K562 (cell line): ENCODE results near the gene EGFL7. TPM values are rescaled to one million over a fixed set of nuclear protein-coding genes. Genes with fewer than 3 reads are reported as not detected.
A peak's percentile ranks its signal among the peaks of the same experiment; 100 is the strongest.

Experiments
- ATAC-seq: fragments of 200-7000 bp; cut with Tn5 transposase; 3 replicates; pipeline ENCODE4 v1.9.1; 2020; ENCODE audit warnings: moderate library complexity
- BruUV-seq: library from RNA; stranded (reverse); fragments of 400-500 nt; replicated peaks from 2 replicates; lab custom pipeline; 2021; lab: Mats Ljungman, UMichigan
- CTCF ChIA-PET: fragments of 300-600 bp; formaldehyde crosslinking; extraction: SDS; loops from one replicate; lab custom pipeline; 2021; ENCODE audit warnings: low intra/inter-chr PET ratio; lab: Yijun Ruan, JAX
- POLR2A ChIA-PET: fragments of 300-600, 350-650 bp; sonication (Branson Sonifier 250); formaldehyde crosslinking; extraction: SDS; loops from one replicate; lab custom pipeline; 2021; ENCODE audit warnings: antibody characterized with exemption, inconsistent platforms; lab: Yijun Ruan, JAX
- DNase-seq, 4 experiments: peaks; one replicate each; pipeline versions ENCODE4 v3.0.0 to v3.0.0-alpha.2; 2011 to 2018; ENCODE audit warnings: low spot score in 3 of 4, mixed read lengths in 3 of 4; ENCODE audit errors: extremely low read depth in 1 of 4
- FAIRE-seq: peaks from 2 replicates; lab custom pipeline; 2011; peaks lifted over from hg19 to GRCh38; lab: Jason Lieb, UNC
- H2AFZ ChIP-seq: 2 replicates; pipeline ENCODE4 v1.6.0; 2011; ENCODE audit warnings: low read depth, low read length, control low read depth, inconsistent platforms
- H3K27ac ChIP-seq: fragments of 200-600 bp; 3 replicates; pipeline ENCODE4 v1.8.0; 2011; ENCODE audit warnings: low read depth, mild to moderate bottlenecking, control low read depth, inconsistent platforms, low read length, moderate library complexity, mixed read lengths; ENCODE audit errors: extremely low read depth
- H3K27me3 ChIP-seq, 2 experiments: fragments of 300-600 bp in 1 of 2; 2 replicates in 1 of 2; 3 replicates in 1 of 2; pipeline versions ENCODE4 v1.6.0 to v1.8.0; 2011; ENCODE audit warnings: inconsistent platforms in 2 of 2, low read length in 2 of 2, mild to moderate bottlenecking in 1 of 2, mixed read lengths in 1 of 2, moderate library complexity in 1 of 2; ENCODE audit not compliant: control insufficient read depth in 2 of 2, insufficient read depth in 2 of 2
- H3K36me3 ChIP-seq: fragments of 300-600 bp; 3 replicates; pipeline ENCODE4 v1.8.0; 2011; ENCODE audit warnings: mild to moderate bottlenecking, low read length, inconsistent platforms; ENCODE audit not compliant: control insufficient read depth, insufficient read depth
- H3K4me1 ChIP-seq, 2 experiments: fragments of 200-600 bp in 1 of 2; replicated peaks in 1 of 2; 2 replicates in 1 of 2; 3 replicates in 1 of 2; pipeline versions ENCODE4 v1.5.1 to v1.8.0; 2011; ENCODE audit warnings: inconsistent platforms in 2 of 2, low read length in 2 of 2, mild to moderate bottlenecking in 1 of 2, mixed read lengths in 1 of 2, moderate library complexity in 1 of 2; ENCODE audit not compliant: control insufficient read depth in 2 of 2, insufficient read depth in 2 of 2
- H3K4me2 ChIP-seq: 2 replicates; pipeline ENCODE4 v1.6.1; 2011; ENCODE audit warnings: low read length, control low read depth, inconsistent platforms, mixed read lengths; ENCODE audit not compliant: insufficient read depth
- H3K4me3 ChIP-seq: fragments of 200-600 bp; sonication (generic), shearing (Covaris generic); 2 replicates; pipeline ENCODE4 v1.5.1; 2016; ENCODE audit warnings: control low read depth, inconsistent platforms
- H3K79me2 ChIP-seq: fragments of 200-600 bp; 3 replicates; pipeline ENCODE4 v1.8.0; 2011; ENCODE audit warnings: low read length, inconsistent platforms; ENCODE audit not compliant: control insufficient read depth, insufficient read depth
- H3K9ac ChIP-seq, 2 experiments: 2 replicates each; pipeline versions ENCODE4 v1.6.0 to v1.6.1; 2011; ENCODE audit warnings: low read depth in 2 of 2, low read length in 2 of 2, control low read depth in 1 of 2, inconsistent platforms in 1 of 2, mild to moderate bottlenecking in 1 of 2, mixed read lengths in 1 of 2; ENCODE audit not compliant: insufficient read depth in 1 of 2
- H3K9me1 ChIP-seq: one replicate; pipeline ENCODE4 v1.6.0; 2011; ENCODE audit warnings: inconsistent platforms, mild to moderate bottlenecking, low read length, moderate library complexity; ENCODE audit not compliant: control insufficient read depth, insufficient read depth
- H3K9me3 ChIP-seq: replicated peaks from 2 replicates; pipeline ENCODE4 v1.5.1; 2011; ENCODE audit warnings: low read depth, low read length, inconsistent platforms; ENCODE audit not compliant: control insufficient read depth, insufficient read depth
- H4K20me1 ChIP-seq: replicated peaks from 2 replicates; pipeline ENCODE4 v1.6.1; 2011; ENCODE audit warnings: low read length, inconsistent platforms, mixed read lengths; ENCODE audit not compliant: control insufficient read depth, insufficient read depth
- EGR1 ChIP-seq: fragments of 450-650 bp; conservative IDR thresholded peaks from 2 replicates; pipeline ENCODE4 v1.6.1; 2017; ENCODE audit warnings: mild to moderate bottlenecking
- KDM5B ChIP-seq: fragments of 200-600 bp; sonication (generic); IDR thresholded peaks from 2 replicates; pipeline ENCODE4 v1.6.1; 2012; ENCODE audit warnings: low read depth, mild to moderate bottlenecking, moderate library complexity, low read length, control low read depth, inconsistent platforms; ENCODE audit not compliant: insufficient replicate concordance
- POU5F1 ChIP-seq: fragments of 150-350 bp; IDR thresholded peaks from 2 replicates; pipeline ENCODE4 v1.6.1; 2014; ENCODE audit warnings: borderline replicate concordance, low read length, low read depth, mild to moderate bottlenecking; ENCODE audit not compliant: partially characterized antibody
- RBFOX2 ChIP-seq: fragments of 200-400 bp; formaldehyde crosslinking; IDR thresholded peaks from 2 replicates; pipeline ENCODE4 v1.6.1; 2017; ENCODE audit warnings: low read depth, mild to moderate bottlenecking, low read length, moderate library complexity
- TFE3 ChIP-seq: fragments of 450-650 bp; formaldehyde crosslinking; IDR thresholded peaks from 2 replicates; pipeline ENCODE4 v1.4.0; 2020; ENCODE audit warnings: mild to moderate bottlenecking, mixed read lengths
- VEZF1 ChIP-seq: fragments of 200-800 bp; sonication (Bioruptor generic); IDR thresholded peaks from 2 replicates; pipeline ENCODE4 v1.6.1; 2017; ENCODE audit warnings: missing genetic modification characterization, missing compliant biosample characterization
- ZBTB33 ChIP-seq: sonication (generic); formaldehyde crosslinking; IDR thresholded peaks from 2 replicates; pipeline ENCODE4 v1.8.1; 2023; ENCODE audit warnings: mild to moderate bottlenecking, missing genetic modification reagents
- WGBS: fragments of 100-300 bp; shearing (Covaris generic); methylation state at CpG from one replicate; pipeline ENCODE4 v1.1.6; 2016; ENCODE audit warnings: low coverage, mixed read lengths; ENCODE audit not compliant: insufficient coverage; ENCODE audit errors: missing lambda C conversion rate; 5-methylcytosine and 5-hydroxymethylcytosine counted together
- in situ Hi-C: fragments of 300-500 bp; cut with MboI; formaldehyde crosslinking; loops from 4 replicates; pipeline ENCODE4 v1.15.0; 2018; ENCODE audit warnings: inconsistent platforms, mixed read lengths
- intact Hi-C: fragments of 100-400 bp; cut with micrococcal nuclease; formaldehyde crosslinking; loops from 2 replicates; pipeline ENCODE4 v1.14.2; 2022
- polyA plus RNA-seq, 8 experiments: library from polyadenylated mRNA; depleted of rRNA in 4 of 8; stranded (reverse) in 5 of 8; unstranded in 3 of 8; fragments of >200 nt; fragmentation: Nextera tagmentation in 2 of 8; fragmentation: Illumina TruSeq in 1 of 8; extraction: Ambion mirVana in 2 of 8; extraction: Trizol in 1 of 8; gene quantifications; 2 replicates each; pipeline versions ENCODE4 v1.2.1 to v1.2.3, GENCODE V29; 2011 to 2014; ENCODE audit warnings: inconsistent platforms in 1 of 8, missing spikeins in 1 of 8
- total RNA-seq, 7 experiments: library from RNA; depleted of rRNA in 6 of 7; stranded (reverse); fragments of >200 nt in 6 of 7; fragmentation: Illumina TruSeq in 2 of 7; extraction: Trizol in 2 of 7; gene quantifications; 2 replicates each; pipeline versions ENCODE4 v1.2.1 to v1.2.3, GENCODE V29; 2011 to 2021; ENCODE audit warnings: low replicate concordance in 1 of 7

The EGFL7 gene
- total and polyA plus RNA-seq, 9 of the 15 experiments (the other 6 are each of a cell fraction or from before 2014, with no cell fraction given), result 1.5 to 286 (median 55.5) TPM

DNA sequence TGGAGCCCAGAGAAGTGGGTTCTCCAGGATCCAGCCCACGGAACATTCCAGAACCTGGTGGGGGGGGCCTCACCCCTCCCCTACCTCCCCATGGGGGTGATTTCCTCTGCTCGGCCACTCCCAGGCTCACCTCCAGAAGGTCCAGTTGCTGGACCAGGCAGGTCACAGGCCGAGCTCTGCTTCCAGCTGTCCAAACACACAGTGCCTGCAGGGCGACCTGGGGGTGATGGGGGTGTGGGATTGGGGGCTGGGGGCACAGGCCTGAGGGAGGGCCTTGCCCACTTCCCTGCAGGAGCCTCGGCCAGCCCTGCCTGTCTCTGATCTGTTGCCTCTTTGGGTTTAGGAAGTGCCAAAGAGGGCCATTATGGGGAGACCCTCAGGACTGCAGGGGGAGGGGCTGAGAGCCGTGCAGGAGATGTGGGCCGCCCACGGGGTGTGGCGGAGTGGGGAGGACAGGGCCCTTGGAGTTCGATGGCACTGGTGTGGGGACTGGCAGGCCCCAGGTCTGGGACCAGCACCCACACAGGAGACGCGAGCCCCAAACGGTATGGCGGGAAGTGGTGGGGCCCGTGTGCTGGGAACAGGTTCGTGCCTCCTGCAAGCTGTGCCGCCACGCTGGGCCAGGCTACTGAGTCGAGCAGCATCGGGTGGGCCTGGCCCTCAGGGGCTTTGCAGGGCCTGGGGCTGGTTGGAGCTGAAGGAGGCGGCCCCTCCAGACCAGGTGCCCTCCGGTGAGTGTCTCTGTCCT is 45.6 kb upstream of the EGFL7 start:
- WGBS, result 52% methylated on average over 20 of the region's 22 CpGs
- peak in 1 of 4 experiments; percentile 16 for DNase-seq
- Histone ChIP-seq H3K27me3 (no peaks in the 10 kb centered on the region), H3K4me2 (no peak overlapping the region), H3K4me3 (no peak overlapping the region), H3K27ac (no peak overlapping the region), H3K36me3 (no peaks in the 10 kb centered on the region), H3K9ac (peak overlapping the region in 1 of 2 experiments; percentile 13; a peak in 2 of 4 replicates), H2AFZ (no peak overlapping the region), H3K79me2 (no peaks in the 10 kb centered on the region), H3K4me1 (peaks cover 23 to 79% of the 10 kb centered on the region in 2 experiments; a peak in 4 of 5 replicates), H3K9me1 (no peaks in the 10 kb centered on the region), H3K9me3 (no peaks in the 10 kb centered on the region), H4K20me1 (0 out of 2 replicates have a peak, but pooled peaks cover 6% of the 10 kb centered on the region)
- ChIA-PET POLR2A (no interaction called here), CTCF (no interaction called here)
- in situ Hi-C loops, result no loop called here
- FAIRE-seq, result no peak
- intact Hi-C loops, result no loop called here
- TF ChIP-seq VEZF1 (CRISPR knock-in tag), result peak; percentile 16; the same call in 1 of the 2 replicates
- TF ChIP-seq RBFOX2, result no peak
- TF ChIP-seq TFE3 (CRISPR knock-in tag), result no peak
- peak; percentile 94 for TF ChIP-seq ZBTB33 (CRISPR knock-in tag)
- TF ChIP-seq EGR1, result peak; percentile 28; the same call in 1 of the 2 replicates
- TF ChIP-seq POU5F1, result no peak
- TF ChIP-seq KDM5B, result peak; percentile 47
- ATAC-seq, result no peak
- BruUV-seq, result no TSS peak
